Nucleus accumbens (tissue), 56 donors: ENCODE results near the gene ARCN1.

ENCODE experiments used
- DNase-seq, 56 donors: peaks; one replicate each; lab custom pipeline; 2025; lab: John Stamatoyannopoulos, UW

The ARCN1 gene

GRCh38 chr11:118632577-118633318, 60.5 kb downstream of the ARCN1 start:
- no peak for DNase-seq

- no peak for DNase-seq
These were observed 61.1 kb downstream of the ARCN1 start for GRCh38 chr11:118633319-118633690.

- DNase-seq, result peak in 15 of 56 donors; percentile 21 to 64 (median 42)
These were observed 61.8 kb downstream of the ARCN1 start for GRCh38 chr11:118633979-118634378.

- DNase-seq, result peak in 34 of 56 donors; percentile 16 to 74 (median 48)
These were observed 62.4 kb downstream of the ARCN1 start for GRCh38 chr11:118634431-118635236.

- peak in 25 of 56 donors; percentile 24 to 61 (median 43) for DNase-seq
These were observed 63.0 kb downstream of the ARCN1 start for GRCh38 chr11:118635237-118635591.

GRCh38 chr11:118635642-118636041, 63.4 kb downstream of the ARCN1 start:
- DNase-seq, result peak in 1 of 56 donors; percentile 22

- no peak for DNase-seq
These were observed 64.5 kb downstream of the ARCN1 start for GRCh38 chr11:118636569-118637290.

- no peak for DNase-seq
These were observed 66.5 kb downstream of the ARCN1 start for GRCh38 chr11:118638726-118639125.

GRCh38 chr11:118639899-118640298, 67.7 kb downstream of the ARCN1 start:
- DNase-seq, result no peak

- no peak for DNase-seq
These were observed 68.3 kb downstream of the ARCN1 start for GRCh38 chr11:118640332-118641154.

- DNase-seq, result no peak
These were observed 69.3 kb downstream of the ARCN1 start for GRCh38 chr11:118641397-118642019.

GRCh38 chr11:118643142-118643994, 71.2 kb downstream of the ARCN1 start:
- no peak for DNase-seq

GRCh38 chr11:118643995-118644345, 71.8 kb downstream of the ARCN1 start:
- DNase-seq, result no peak

- no peak for DNase-seq
These were observed 72.3 kb downstream of the ARCN1 start for GRCh38 chr11:118644496-118644895.

- no peak for DNase-seq
These were observed 73.0 kb downstream of the ARCN1 start for GRCh38 chr11:118645066-118645715.

GRCh38 chr11:118646393-118646792, 74.2 kb downstream of the ARCN1 start:
- no peak for DNase-seq

GRCh38 chr11:118648291-118648690, 76.1 kb downstream of the ARCN1 start:
- DNase-seq, result no peak

GRCh38 chr11:118649941-118650340, 77.7 kb downstream of the ARCN1 start:
- no peak for DNase-seq
